ENCODE measurements around the gene LSAMP. TPM values are rescaled to one million over a fixed set of nuclear protein-coding genes. Genes with fewer than 3 reads are reported as not detected.

Gene LSAMP
- total RNA-seq, 1 experiment from 2014 or later: 3.1 TPM

DNA sequence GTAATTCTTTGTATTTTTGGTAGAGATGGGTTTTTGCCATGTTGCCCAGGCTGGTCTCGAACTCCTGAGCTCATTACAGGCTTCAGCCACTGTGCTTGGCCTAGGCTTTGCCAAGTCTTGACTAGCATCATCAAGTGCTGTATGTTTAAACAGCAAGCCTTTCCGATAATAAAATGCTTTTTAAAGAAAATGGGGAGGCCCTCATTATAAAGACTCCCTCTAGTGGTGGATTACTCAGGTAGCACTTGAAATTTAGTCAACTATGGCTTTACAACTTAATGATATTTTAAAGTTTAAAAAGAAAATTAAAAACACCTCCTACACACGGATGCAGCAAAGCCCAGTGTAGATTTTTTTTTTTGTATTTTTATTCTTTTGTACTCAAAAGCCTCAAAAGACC is 608.3 kb downstream of the LSAMP start:
- DNase-seq (ENCODE audit: low read depth, low spot score) (no peak), ATAC-seq (no peak)
- H3K36me3 ChIP-seq (ENCODE audit: control insufficient read depth, insufficient read depth, low read length): no peaks in the 10 kb centered on the region
- TF ChIP-seq, protein P1, sequence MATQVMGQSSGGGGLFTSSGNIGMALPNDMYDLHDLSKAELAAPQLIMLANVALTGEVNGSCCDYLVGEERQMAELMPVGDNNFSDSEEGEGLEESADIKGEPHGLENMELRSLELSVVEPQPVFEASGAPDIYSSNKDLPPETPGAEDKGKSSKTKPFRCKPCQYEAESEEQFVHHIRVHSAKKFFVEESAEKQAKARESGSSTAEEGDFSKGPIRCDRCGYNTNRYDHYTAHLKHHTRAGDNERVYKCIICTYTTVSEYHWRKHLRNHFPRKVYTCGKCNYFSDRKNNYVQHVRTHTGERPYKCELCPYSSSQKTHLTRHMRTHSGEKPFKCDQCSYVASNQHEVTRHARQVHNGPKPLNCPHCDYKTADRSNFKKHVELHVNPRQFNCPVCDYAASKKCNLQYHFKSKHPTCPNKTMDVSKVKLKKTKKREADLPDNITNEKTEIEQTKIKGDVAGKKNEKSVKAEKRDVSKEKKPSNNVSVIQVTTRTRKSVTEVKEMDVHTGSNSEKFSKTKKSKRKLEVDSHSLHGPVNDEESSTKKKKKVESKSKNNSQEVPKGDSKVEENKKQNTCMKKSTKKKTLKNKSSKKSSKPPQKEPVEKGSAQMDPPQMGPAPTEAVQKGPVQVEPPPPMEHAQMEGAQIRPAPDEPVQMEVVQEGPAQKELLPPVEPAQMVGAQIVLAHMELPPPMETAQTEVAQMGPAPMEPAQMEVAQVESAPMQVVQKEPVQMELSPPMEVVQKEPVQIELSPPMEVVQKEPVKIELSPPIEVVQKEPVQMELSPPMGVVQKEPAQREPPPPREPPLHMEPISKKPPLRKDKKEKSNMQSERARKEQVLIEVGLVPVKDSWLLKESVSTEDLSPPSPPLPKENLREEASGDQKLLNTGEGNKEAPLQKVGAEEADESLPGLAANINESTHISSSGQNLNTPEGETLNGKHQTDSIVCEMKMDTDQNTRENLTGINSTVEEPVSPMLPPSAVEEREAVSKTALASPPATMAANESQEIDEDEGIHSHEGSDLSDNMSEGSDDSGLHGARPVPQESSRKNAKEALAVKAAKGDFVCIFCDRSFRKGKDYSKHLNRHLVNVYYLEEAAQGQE (IDR thresholded peaks at IDR 0.05; ENCODE audit: insufficient read depth in 1 of 2, low read depth in 2 of 2, low read length in 1 of 2): no peak
- TF ChIP-seq SIN3A (IDR thresholded peaks at IDR 0.05; ENCODE audit: borderline replicate concordance, insufficient read depth, low read depth, low read length): no peak
- TF ChIP-seq, protein P2, sequence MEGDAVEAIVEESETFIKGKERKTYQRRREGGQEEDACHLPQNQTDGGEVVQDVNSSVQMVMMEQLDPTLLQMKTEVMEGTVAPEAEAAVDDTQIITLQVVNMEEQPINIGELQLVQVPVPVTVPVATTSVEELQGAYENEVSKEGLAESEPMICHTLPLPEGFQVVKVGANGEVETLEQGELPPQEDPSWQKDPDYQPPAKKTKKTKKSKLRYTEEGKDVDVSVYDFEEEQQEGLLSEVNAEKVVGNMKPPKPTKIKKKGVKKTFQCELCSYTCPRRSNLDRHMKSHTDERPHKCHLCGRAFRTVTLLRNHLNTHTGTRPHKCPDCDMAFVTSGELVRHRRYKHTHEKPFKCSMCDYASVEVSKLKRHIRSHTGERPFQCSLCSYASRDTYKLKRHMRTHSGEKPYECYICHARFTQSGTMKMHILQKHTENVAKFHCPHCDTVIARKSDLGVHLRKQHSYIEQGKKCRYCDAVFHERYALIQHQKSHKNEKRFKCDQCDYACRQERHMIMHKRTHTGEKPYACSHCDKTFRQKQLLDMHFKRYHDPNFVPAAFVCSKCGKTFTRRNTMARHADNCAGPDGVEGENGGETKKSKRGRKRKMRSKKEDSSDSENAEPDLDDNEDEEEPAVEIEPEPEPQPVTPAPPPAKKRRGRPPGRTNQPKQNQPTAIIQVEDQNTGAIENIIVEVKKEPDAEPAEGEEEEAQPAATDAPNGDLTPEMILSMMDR (IDR thresholded peaks at IDR 0.05): peak; percentile 83
- intact Hi-C loops (cut with micrococcal nuclease; ENCODE audit: unreplicated experiment) (no loop called here), in situ Hi-C loops (cut with HindIII; ENCODE audit: low pct_unique_long_range_greater_than_20kb, low sequenced_read_pairs) (no loop called here)
- no peaks in the 10 kb centered on the region for H3K9me3 ChIP-seq (ENCODE audit: control insufficient read depth, insufficient read depth, low read depth, low read length)
- H3K27ac ChIP-seq (ENCODE audit: low read length): no peak overlapping the region
- no peak overlapping the region for H3K4me3 ChIP-seq (ENCODE audit: low read depth in 2 of 2, low read length in 2 of 2)
- no peaks in the 10 kb centered on the region for H3K27me3 ChIP-seq (ENCODE audit: control insufficient read depth, insufficient read depth, low read length)
- CTCF ChIA-PET: no interaction called here
- no TSS peak for BruUV-seq (replicated peaks)
- no peaks in the 10 kb centered on the region for H3K4me1 ChIP-seq (ENCODE audit: control insufficient read depth, insufficient read depth, low read length)
- POLR2A ChIA-PET: no interaction called here

DNA sequence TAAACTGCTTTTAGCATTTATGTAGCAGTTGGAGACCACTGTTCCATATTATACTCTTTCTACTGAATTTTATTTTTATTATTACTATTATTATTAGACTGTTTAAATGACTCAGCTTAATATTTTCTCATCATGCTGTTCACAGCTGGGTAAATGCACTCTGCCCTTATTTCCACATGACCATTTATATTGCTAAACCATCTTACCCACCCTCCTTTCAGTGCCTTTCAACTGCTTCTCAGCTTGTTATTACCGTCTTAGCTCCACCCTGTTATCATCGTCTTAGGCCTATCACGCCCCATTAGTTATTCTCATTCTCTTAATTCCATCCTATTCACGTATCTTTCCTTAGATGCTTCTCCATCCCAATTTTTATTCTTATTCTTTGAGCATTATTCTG is 609.3 kb downstream of the LSAMP start:
- TF ChIP-seq, protein P2 (IDR thresholded peaks at IDR 0.05): no peak
- TF ChIP-seq SIN3A (IDR thresholded peaks at IDR 0.05; ENCODE audit: borderline replicate concordance, insufficient read depth, low read depth, low read length) (no peak), POLR2AphosphoS5 (IDR thresholded peaks at IDR 0.05; ENCODE audit: low read depth, low read length) (no peak), TCF7L2 (IDR thresholded peaks at IDR 0.05; ENCODE audit: low read depth, low read length) (no peak)
- TF ChIP-seq, protein P1 (IDR thresholded peaks at IDR 0.05; ENCODE audit: insufficient read depth in 1 of 2, low read depth in 2 of 2, low read length in 1 of 2): no peak
- in situ Hi-C loops (cut with HindIII; ENCODE audit: low pct_unique_long_range_greater_than_20kb, low sequenced_read_pairs): no loop called here
- Histone ChIP-seq H3K27me3 (ENCODE audit: control insufficient read depth, insufficient read depth, low read length) (no peaks in the 10 kb centered on the region), H3K27ac (ENCODE audit: low read length) (no peak overlapping the region), H3K9me3 (ENCODE audit: control insufficient read depth, insufficient read depth, low read depth, low read length) (no peaks in the 10 kb centered on the region), H3K4me3 (ENCODE audit: low read depth in 2 of 2, low read length in 2 of 2) (no peak overlapping the region), H3K4me1 (ENCODE audit: control insufficient read depth, insufficient read depth, low read length) (no peaks in the 10 kb centered on the region), H3K36me3 (ENCODE audit: control insufficient read depth, insufficient read depth, low read length) (no peaks in the 10 kb centered on the region)
- ChIA-PET POLR2A (no interaction called here), CTCF (no interaction called here)
- DNase-seq (ENCODE audit: low read depth, low spot score): no peak
- no peak for ATAC-seq
- intact Hi-C loops (cut with micrococcal nuclease; ENCODE audit: unreplicated experiment): no loop called here
- no TSS peak for BruUV-seq (replicated peaks)
